ENCODE data around the gene LYRM4. TPM values are rescaled to one million over a fixed set of nuclear protein-coding genes. Genes with fewer than 3 reads are reported as not detected.

Gene LYRM4
- total RNA-seq, 1 experiment from 2014 or later: 44.3 TPM

DNA sequence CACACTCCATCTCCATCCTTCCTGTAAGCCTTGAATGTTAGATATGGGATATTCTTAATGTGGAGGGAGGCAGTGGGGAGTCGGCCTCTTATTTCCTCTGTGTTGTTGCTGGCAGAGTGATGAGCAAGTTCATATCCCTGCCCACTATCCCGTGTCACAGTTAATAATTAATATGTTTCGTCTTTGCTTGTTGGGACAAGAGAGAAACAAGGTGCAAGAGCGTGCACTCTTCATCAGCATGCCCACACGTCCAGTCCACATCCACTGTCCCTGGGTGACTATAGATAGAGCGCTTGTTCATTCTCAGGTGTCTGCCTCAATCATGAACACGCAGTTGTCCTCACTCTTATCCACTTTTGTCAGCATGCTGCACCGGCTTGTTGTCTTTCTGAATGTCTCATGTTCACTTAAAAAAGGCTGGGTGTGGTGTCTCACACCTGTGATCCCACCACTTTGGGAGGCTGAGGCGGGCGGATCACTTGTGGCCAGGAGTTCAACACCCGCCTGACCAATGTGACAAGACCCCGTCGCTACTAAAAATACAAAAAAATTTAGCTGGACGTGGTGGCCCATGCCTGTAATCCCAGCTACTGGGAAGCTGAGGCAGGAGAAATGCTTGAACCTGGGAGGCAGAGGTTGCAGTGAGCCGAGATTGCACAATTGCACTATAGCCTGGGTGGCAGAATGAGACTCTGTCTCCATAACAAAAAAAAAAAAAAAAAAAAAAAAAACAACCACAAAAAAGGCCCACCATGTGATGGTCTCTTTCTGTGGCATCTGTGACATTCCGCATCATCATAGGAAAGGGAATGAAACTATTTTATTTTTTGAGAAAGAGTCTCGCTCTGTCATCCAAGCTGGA lies 141.4 kb downstream of the LYRM4 start:
- H3K23me2 ChIP-seq (ENCODE audit: insufficient read length, low read depth, low read length, poor library complexity, severe bottlenecking): peaks cover 4% of the 10 kb centered on the region
- no peak overlapping the region for H3K4me2 ChIP-seq (ENCODE audit: insufficient read depth, insufficient read length, low read length)
- H3K56ac ChIP-seq (ENCODE audit: insufficient read length, low read depth, low read length): no peak overlapping the region
- no peak overlapping the region for H4K5ac ChIP-seq (ENCODE audit: insufficient read length, low read depth, low read length)
- no peaks in the 10 kb centered on the region for H3K4me1 ChIP-seq (ENCODE audit: insufficient read depth, low read length)
- Mint-ChIP-seq H3K36me3 (ENCODE audit: insufficient read depth in 1 of 3, low read depth in 3 of 3) (peaks cover 5 to 6% (median 6%) of the 10 kb centered on the region in 3 experiments; a peak in 3 of 7 replicates), H3K4me1 (peaks cover 0 to 3% of the 10 kb centered on the region in 2 experiments; a peak in 2 of 4 replicates), H3K27ac (no peak overlapping the region; a peak in 1 of 7 replicates), H3K27me3 (ENCODE audit: low read depth) (no peaks in the 10 kb centered on the region), H3K4me3 (no peak overlapping the region), H3K9me3 (no peaks in the 10 kb centered on the region; a peak in 1 of 5 replicates)
- H3K18ac ChIP-seq (ENCODE audit: insufficient read length, low read depth, low read length): no peak overlapping the region
- no peak overlapping the region for H4K8ac ChIP-seq (replicated peaks; ENCODE audit: insufficient read length, low read depth, low read length)
- H2BK5ac ChIP-seq (ENCODE audit: insufficient read length, low read length): no peak overlapping the region
- TF ChIP-seq, protein P1, sequence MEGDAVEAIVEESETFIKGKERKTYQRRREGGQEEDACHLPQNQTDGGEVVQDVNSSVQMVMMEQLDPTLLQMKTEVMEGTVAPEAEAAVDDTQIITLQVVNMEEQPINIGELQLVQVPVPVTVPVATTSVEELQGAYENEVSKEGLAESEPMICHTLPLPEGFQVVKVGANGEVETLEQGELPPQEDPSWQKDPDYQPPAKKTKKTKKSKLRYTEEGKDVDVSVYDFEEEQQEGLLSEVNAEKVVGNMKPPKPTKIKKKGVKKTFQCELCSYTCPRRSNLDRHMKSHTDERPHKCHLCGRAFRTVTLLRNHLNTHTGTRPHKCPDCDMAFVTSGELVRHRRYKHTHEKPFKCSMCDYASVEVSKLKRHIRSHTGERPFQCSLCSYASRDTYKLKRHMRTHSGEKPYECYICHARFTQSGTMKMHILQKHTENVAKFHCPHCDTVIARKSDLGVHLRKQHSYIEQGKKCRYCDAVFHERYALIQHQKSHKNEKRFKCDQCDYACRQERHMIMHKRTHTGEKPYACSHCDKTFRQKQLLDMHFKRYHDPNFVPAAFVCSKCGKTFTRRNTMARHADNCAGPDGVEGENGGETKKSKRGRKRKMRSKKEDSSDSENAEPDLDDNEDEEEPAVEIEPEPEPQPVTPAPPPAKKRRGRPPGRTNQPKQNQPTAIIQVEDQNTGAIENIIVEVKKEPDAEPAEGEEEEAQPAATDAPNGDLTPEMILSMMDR (conservative IDR thresholded peaks at IDR 0.05): no peak
- H4K91ac ChIP-seq (ENCODE audit: insufficient read length, low read depth, low read length): no peak overlapping the region
- H3K23ac ChIP-seq (ENCODE audit: insufficient read length, low read depth, low read length): no peak overlapping the region
- no peak for DNase-seq
- H4K20me1 ChIP-seq (ENCODE audit: control insufficient read depth, insufficient read depth, insufficient read length): no peaks in the 10 kb centered on the region
- no peak overlapping the region for H3K14ac ChIP-seq (ENCODE audit: insufficient read depth, low read length)
- H2AFZ ChIP-seq (ENCODE audit: low read length): no peak overlapping the region
- H2AK5ac ChIP-seq (ENCODE audit: insufficient read length, low read length): no peak overlapping the region
- H3K9me3 ChIP-seq (ENCODE audit: control insufficient read depth, low read depth, low read length): no peaks in the 10 kb centered on the region
- no peak overlapping the region for H3K9ac ChIP-seq (ENCODE audit: extremely low read depth, insufficient read length, low read length)
- H2BK120ac ChIP-seq (ENCODE audit: low read depth, low read length, poor library complexity, severe bottlenecking): no peak overlapping the region
- no peak overlapping the region for H2BK20ac ChIP-seq (ENCODE audit: low read depth, low read length, poor library complexity, severe bottlenecking)
- WGBS (ENCODE audit: extremely low coverage, insufficient read length, low lambda C conversion rate): no CpG with 5 or more reads among the region's 17 CpGs
- H2BK12ac ChIP-seq (ENCODE audit: insufficient read length, low read depth, low read length): no peak overlapping the region
- H3K4ac ChIP-seq (ENCODE audit: low read depth, low read length): no peak overlapping the region
- no peak overlapping the region for H3T11ph ChIP-seq (ENCODE audit: low read length)
- H3K27me3 ChIP-seq (ENCODE audit: insufficient read depth, low read length): no peaks in the 10 kb centered on the region
- H3K27ac ChIP-seq (ENCODE audit: insufficient read length, low read depth, low read length): no peak overlapping the region
- H3K79me2 ChIP-seq (ENCODE audit: insufficient read depth, low read length): no peaks in the 10 kb centered on the region
- no peaks in the 10 kb centered on the region for H3K79me1 ChIP-seq (ENCODE audit: insufficient read depth, low read depth, low read length, poor library complexity, severe bottlenecking)
- H2BK15ac ChIP-seq (ENCODE audit: low read depth, low read length): no peak overlapping the region

Measured in H9 (cell line).